Mammary epithelial cell (primary cell): ENCODE results near the gene RPRD1A.

Source experiments
- CTCF ChIP-seq, 2 donors: IDR thresholded peaks in 1 of 2; conservative IDR thresholded peaks in 1 of 2; 2 replicates each; pipeline ENCODE4 v1.5.1; 2011 to 2012; ENCODE audit warnings: inconsistent platforms in 2 of 2, low read length in 2 of 2, mild to moderate bottlenecking in 2 of 2, control low read depth in 1 of 2, low read depth in 1 of 2; ENCODE audit not compliant: insufficient read depth in 1 of 2; ENCODE audit errors: extremely low read depth in 1 of 2
- EZH2 ChIP-seq: IDR thresholded peaks from 2 replicates; pipeline ENCODE4 v1.6.1; 2012; ENCODE audit warnings: low read length, inconsistent platforms, borderline replicate concordance

DNA sequence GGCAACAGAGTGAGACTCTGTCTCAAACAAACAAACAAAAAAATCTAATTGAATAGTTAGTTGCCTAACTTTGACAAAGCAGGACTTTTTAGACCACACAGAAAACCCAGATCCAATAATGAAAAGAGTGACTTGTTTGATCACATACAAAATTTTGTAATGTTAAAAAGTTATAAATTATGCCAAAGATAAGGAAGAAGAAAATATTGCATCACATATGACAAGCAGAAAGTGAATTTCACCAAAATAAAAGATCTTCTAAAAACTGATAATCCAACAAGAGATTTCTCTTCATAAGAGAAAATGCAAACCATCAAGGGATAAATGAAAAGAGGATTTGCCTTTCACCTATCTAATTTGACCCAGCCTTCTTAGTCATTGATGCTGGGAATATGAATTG, 97.7 kb downstream of the RPRD1A start:
- no peak for TF ChIP-seq CTCF (conservative IDR thresholded peaks at IDR 0.05 in 1 of 2, IDR thresholded peaks at IDR 0.05 in 1 of 2; ENCODE audit: extremely low read depth in 1 of 2, insufficient read depth in 1 of 2, low read depth in 1 of 2, low read length in 2 of 2)
- TF ChIP-seq EZH2: no peak
